Loucy (cell line): ENCODE measurements around the gene HIVEP1.

Experiments
- CTCF ChIP-seq: fragments of 200-600 bp; sonication (generic); conservative IDR thresholded peaks from 2 replicates; pipeline ENCODE4 v1.5.1; 2014; ENCODE audit warnings: mild to moderate bottlenecking, antibody characterized with exemption, low read length
- EZH2phosphoT487 ChIP-seq: fragments of 200-600 bp; IDR thresholded peaks from 2 replicates; pipeline ENCODE4 v1.6.1; 2018; ENCODE audit warnings: antibody characterized with exemption, mild to moderate bottlenecking, moderate library complexity, borderline replicate concordance

GRCh38 chr6:11963756-11964500 lies 48.2 kb upstream of the HIVEP1 start:
- TF ChIP-seq CTCF, result no peak
- no peak for TF ChIP-seq EZH2phosphoT487
